ENCODE measurements around the gene TEAD1. TPM values are rescaled to one million over a fixed set of nuclear protein-coding genes. Genes with fewer than 3 reads are reported as not detected.

TEAD1 gene
- total RNA-seq, 2 experiments from 2014 or later: 5.6 to 10.8 TPM

DNA sequence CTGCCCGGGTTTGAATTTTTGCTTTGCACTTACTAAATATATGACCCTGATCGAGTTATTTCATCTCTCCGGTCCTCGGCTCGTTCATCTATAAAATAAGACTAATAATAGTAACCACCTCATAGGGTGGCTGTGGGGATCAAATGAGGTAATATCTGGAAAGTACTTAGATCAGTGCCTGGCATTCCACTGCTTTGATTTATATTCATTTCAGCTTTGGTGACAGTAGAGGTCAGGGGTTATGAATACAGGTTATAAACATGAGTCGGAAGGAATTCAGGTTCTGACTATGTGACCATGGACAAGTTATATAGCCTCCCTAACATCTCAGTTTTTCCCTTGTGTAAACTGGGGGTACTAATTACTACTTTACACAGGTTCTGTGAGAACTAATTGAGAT, 2.9 kb upstream of the TEAD1 start:
- no peak overlapping the region for H3K4me3 ChIP-seq (ENCODE audit: low read depth, low read length, poor library complexity, severe bottlenecking)
- no peak overlapping the region for H3K4me2 ChIP-seq (ENCODE audit: low read length)
- H2AFZ ChIP-seq (ENCODE audit: low read length): no peak overlapping the region
- H3K4me1 ChIP-seq (ENCODE audit: insufficient read depth, low read length, poor library complexity, severe bottlenecking): peaks cover 3% of the 10 kb centered on the region
- no peaks in the 10 kb centered on the region for H3K9me2 ChIP-seq (ENCODE audit: insufficient read depth, low read length)
- POLR2A ChIA-PET: no interaction called here
- intact Hi-C loops (cut with micrococcal nuclease; ENCODE audit: unreplicated experiment): loop anchor here (10.0 kb wide), 1 partner anchor 213 kb away; no protein-coding TSS in a partner anchor
- no peaks in the 10 kb centered on the region for H4K20me1 ChIP-seq (ENCODE audit: insufficient read depth, low read length)
- BruUV-seq (replicated peaks): no TSS peak
- CTCF ChIA-PET (ENCODE audit: unreplicated experiment): no interaction called here
- DNase-seq (ENCODE audit: low spot score): no peak
- H3K9me3 ChIP-seq (ENCODE audit: low read length): no peaks in the 10 kb centered on the region
- no peak overlapping the region for H3K27ac ChIP-seq (ENCODE audit: low read depth, low read length, poor library complexity, severe bottlenecking)
- H3K79me2 ChIP-seq (ENCODE audit: insufficient read depth, low read depth, low read length): no peaks in the 10 kb centered on the region; the same call in 1 of the 2 replicates
- no peaks in the 10 kb centered on the region for H3K36me3 ChIP-seq (ENCODE audit: insufficient read depth, low read length)
- TF ChIP-seq EZH2phosphoT487 (IDR thresholded peaks at IDR 0.05; ENCODE audit: borderline replicate concordance, low read depth, low read length): no peak
- TF ChIP-seq, protein P1, sequence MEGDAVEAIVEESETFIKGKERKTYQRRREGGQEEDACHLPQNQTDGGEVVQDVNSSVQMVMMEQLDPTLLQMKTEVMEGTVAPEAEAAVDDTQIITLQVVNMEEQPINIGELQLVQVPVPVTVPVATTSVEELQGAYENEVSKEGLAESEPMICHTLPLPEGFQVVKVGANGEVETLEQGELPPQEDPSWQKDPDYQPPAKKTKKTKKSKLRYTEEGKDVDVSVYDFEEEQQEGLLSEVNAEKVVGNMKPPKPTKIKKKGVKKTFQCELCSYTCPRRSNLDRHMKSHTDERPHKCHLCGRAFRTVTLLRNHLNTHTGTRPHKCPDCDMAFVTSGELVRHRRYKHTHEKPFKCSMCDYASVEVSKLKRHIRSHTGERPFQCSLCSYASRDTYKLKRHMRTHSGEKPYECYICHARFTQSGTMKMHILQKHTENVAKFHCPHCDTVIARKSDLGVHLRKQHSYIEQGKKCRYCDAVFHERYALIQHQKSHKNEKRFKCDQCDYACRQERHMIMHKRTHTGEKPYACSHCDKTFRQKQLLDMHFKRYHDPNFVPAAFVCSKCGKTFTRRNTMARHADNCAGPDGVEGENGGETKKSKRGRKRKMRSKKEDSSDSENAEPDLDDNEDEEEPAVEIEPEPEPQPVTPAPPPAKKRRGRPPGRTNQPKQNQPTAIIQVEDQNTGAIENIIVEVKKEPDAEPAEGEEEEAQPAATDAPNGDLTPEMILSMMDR (conservative IDR thresholded peaks at IDR 0.05; ENCODE audit: low read length): no peak

DNA sequence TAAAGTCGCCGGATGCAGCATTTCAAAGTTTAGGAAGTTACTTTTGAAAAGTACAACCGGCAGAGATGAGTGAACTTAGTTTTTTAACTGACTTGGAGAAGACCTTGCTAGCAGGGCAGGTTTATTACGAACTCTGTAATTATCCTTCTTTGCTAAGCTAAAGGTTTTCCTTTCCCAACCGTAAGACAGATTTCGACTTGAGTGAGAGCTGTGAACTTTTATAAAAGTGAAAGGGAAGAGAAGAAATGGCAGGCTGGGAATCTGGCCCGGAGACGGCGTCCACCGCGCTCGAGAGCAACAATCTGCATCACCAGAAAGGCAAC, 659 bp upstream of the TEAD1 start:
- ChIA-PET POLR2A (no interaction called here), CTCF (ENCODE audit: unreplicated experiment) (no interaction called here)
- peaks cover 3% of the 10 kb centered on the region for H3K4me1 ChIP-seq (ENCODE audit: insufficient read depth, low read length, poor library complexity, severe bottlenecking)
- H2AFZ ChIP-seq (ENCODE audit: low read length): peak overlapping the region; percentile 86
- no peak for DNase-seq (ENCODE audit: low spot score)
- TF ChIP-seq EZH2phosphoT487 (IDR thresholded peaks at IDR 0.05; ENCODE audit: borderline replicate concordance, low read depth, low read length): no peak
- TF ChIP-seq, protein P1 (conservative IDR thresholded peaks at IDR 0.05; ENCODE audit: low read length): no peak
- H3K36me3 ChIP-seq (ENCODE audit: insufficient read depth, low read length): no peaks in the 10 kb centered on the region
- no peaks in the 10 kb centered on the region; the same call in 1 of the 2 replicates for H3K79me2 ChIP-seq (ENCODE audit: insufficient read depth, low read depth, low read length)
- intact Hi-C loops (cut with micrococcal nuclease; ENCODE audit: unreplicated experiment): loop anchor here (10.0 kb wide), 1 partner anchor 211 kb away; no protein-coding TSS in a partner anchor
- peak overlapping the region; percentile 19 for H3K27ac ChIP-seq (ENCODE audit: low read depth, low read length, poor library complexity, severe bottlenecking)
- no peaks in the 10 kb centered on the region for H3K9me2 ChIP-seq (ENCODE audit: insufficient read depth, low read length)
- peak overlapping the region; percentile 67 for H3K4me2 ChIP-seq (ENCODE audit: low read length)
- H4K20me1 ChIP-seq (ENCODE audit: insufficient read depth, low read length): peaks cover 3% of the 10 kb centered on the region; the same call in 1 of the 2 replicates
- H3K4me3 ChIP-seq (ENCODE audit: low read depth, low read length, poor library complexity, severe bottlenecking): peak overlapping the region; percentile 73
- H3K9me3 ChIP-seq (ENCODE audit: low read length): no peaks in the 10 kb centered on the region
- no TSS peak for BruUV-seq (replicated peaks)

DNA sequence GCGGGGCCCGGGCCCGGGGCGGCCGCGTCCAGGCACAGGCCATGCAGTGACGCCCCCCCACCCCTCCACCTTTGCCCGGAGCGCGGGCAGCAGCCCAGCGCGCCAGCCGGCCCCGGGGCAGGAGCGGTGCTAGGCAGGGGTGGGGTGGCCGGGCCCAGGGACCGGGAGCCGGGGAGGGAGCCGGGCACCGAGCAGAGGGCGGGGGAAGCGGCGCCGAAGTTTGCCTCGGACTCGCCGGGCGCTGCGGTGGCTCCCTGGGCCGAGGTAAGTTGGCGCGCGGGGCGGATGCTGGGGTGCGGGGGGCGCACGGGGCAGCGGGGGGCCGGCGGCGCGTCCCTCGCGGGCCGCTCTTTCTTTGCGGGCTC, 332 bp downstream of the TEAD1 start:
- Histone ChIP-seq H3K36me3 (ENCODE audit: insufficient read depth, low read length) (no peaks in the 10 kb centered on the region), H3K4me2 (ENCODE audit: low read length) (no peak overlapping the region), H3K9me2 (ENCODE audit: insufficient read depth, low read length) (no peaks in the 10 kb centered on the region), H4K20me1 (ENCODE audit: insufficient read depth, low read length) (peaks cover 3% of the 10 kb centered on the region; the same call in 1 of the 2 replicates), H3K9me3 (ENCODE audit: low read length) (no peaks in the 10 kb centered on the region), H3K79me2 (ENCODE audit: insufficient read depth, low read depth, low read length) (no peaks in the 10 kb centered on the region; the same call in 1 of the 2 replicates), H3K4me3 (ENCODE audit: low read depth, low read length, poor library complexity, severe bottlenecking) (peak overlapping the region; percentile 73), H3K27ac (ENCODE audit: low read depth, low read length, poor library complexity, severe bottlenecking) (no peak overlapping the region), H2AFZ (ENCODE audit: low read length) (no peak overlapping the region), H3K4me1 (ENCODE audit: insufficient read depth, low read length, poor library complexity, severe bottlenecking) (peaks cover 3% of the 10 kb centered on the region)
- ChIA-PET POLR2A (no interaction called here), CTCF (ENCODE audit: unreplicated experiment) (no interaction called here)
- TF ChIP-seq, protein P1 (conservative IDR thresholded peaks at IDR 0.05; ENCODE audit: low read length): no peak
- TF ChIP-seq EZH2phosphoT487 (IDR thresholded peaks at IDR 0.05; ENCODE audit: borderline replicate concordance, low read depth, low read length): no peak
- DNase-seq (ENCODE audit: low spot score): peak; percentile 24
- BruUV-seq (replicated peaks): no TSS peak
- intact Hi-C loops (cut with micrococcal nuclease; ENCODE audit: unreplicated experiment): loop anchor here (10.0 kb wide), 1 partner anchor 210 kb away; no protein-coding TSS in a partner anchor
